Hepatocyte (in vitro differentiated cells): Measurements from ENCODE around the gene MAD2L1BP.

Experiments
- EZH2 ChIP-seq: fragments of 200-600 bp; sonication (generic); IDR thresholded peaks from 2 replicates; pipeline ENCODE4 v1.6.1; 2016; ENCODE audit warnings: antibody characterized with exemption, mild to moderate bottlenecking, borderline replicate concordance
- EZH2phosphoT487 ChIP-seq: fragments of 200-600 bp; sonication (generic); IDR thresholded peaks from one replicate; pipeline ENCODE4 v1.6.1; 2018; ENCODE audit warnings: antibody characterized with exemption, mild to moderate bottlenecking, low read depth, moderate library complexity; ENCODE audit not compliant: unreplicated experiment, severe bottlenecking
- TF ChIP-seq, protein P1 (sequence below): fragments of 200-600 bp; sonication (generic); IDR thresholded peaks from 2 replicates; pipeline ENCODE4 v1.5.1; 2016; ENCODE audit warnings: antibody characterized with exemption, mild to moderate bottlenecking; ENCODE audit not compliant: poor library complexity

DNA sequence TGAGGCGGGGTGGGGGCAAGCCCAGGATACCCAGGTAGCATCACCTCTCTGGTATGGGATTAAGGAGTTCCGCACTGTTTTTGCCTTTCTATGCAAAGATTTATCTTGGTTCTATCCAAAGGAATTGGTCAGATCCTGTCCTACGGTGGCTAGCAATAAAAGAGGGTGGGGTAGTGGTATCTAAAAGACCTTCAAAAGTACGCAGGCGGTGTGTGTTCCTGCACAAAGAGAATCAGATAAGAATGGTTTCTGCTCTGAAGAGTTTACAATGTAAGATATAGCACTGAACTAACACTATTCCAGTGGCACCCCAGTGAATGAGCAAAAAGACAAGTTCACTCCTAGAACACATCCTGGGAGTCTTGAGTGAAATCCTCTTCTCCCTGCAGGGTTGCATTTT lies 45.7 kb downstream of the MAD2L1BP start:
- TF ChIP-seq, protein P1, sequence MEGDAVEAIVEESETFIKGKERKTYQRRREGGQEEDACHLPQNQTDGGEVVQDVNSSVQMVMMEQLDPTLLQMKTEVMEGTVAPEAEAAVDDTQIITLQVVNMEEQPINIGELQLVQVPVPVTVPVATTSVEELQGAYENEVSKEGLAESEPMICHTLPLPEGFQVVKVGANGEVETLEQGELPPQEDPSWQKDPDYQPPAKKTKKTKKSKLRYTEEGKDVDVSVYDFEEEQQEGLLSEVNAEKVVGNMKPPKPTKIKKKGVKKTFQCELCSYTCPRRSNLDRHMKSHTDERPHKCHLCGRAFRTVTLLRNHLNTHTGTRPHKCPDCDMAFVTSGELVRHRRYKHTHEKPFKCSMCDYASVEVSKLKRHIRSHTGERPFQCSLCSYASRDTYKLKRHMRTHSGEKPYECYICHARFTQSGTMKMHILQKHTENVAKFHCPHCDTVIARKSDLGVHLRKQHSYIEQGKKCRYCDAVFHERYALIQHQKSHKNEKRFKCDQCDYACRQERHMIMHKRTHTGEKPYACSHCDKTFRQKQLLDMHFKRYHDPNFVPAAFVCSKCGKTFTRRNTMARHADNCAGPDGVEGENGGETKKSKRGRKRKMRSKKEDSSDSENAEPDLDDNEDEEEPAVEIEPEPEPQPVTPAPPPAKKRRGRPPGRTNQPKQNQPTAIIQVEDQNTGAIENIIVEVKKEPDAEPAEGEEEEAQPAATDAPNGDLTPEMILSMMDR, result no peak
- TF ChIP-seq EZH2phosphoT487 (no peak), EZH2 (no peak)
